HepG2 (cell line): ENCODE measurements around the gene PHF2. TPM values are rescaled to one million over a fixed set of nuclear protein-coding genes. Genes with fewer than 3 reads are reported as not detected.

Source experiments
- ATAC-seq: fragments of 200-7000 bp; cut with Tn5 transposase; 3 replicates; pipeline ENCODE4 v1.9.1; 2020; ENCODE audit warnings: mild to moderate bottlenecking, moderate library complexity
- BruUV-seq: library from RNA; stranded (reverse); fragments of 400-500 nt; replicated peaks from 2 replicates; lab custom pipeline; 2021; lab: Mats Ljungman, UMichigan
- CTCF ChIA-PET: fragments of 300-600 bp; formaldehyde crosslinking; extraction: SDS; loops from one replicate; lab custom pipeline; 2021; ENCODE audit warnings: low total read pairs, inconsistent platforms, low intra/inter-chr PET ratio; lab: Yijun Ruan, JAX
- POLR2A ChIA-PET: fragments of 350-600 bp; sonication (Branson Sonifier 250); formaldehyde crosslinking; loops from one replicate; lab custom pipeline; 2020; ENCODE audit warnings: antibody characterized with exemption, inconsistent platforms; lab: Yijun Ruan, JAX
- DNase-seq: peaks from one replicate; pipeline ENCODE4 v3.0.0-alpha.2; 2015; ENCODE audit warnings: low spot score
- FAIRE-seq: peaks from 3 replicates; lab custom pipeline; 2011; peaks lifted over from hg19 to GRCh38; lab: Jason Lieb, UNC
- H2AFZ ChIP-seq: one replicate; pipeline ENCODE4 v1.6.1; 2011; ENCODE audit warnings: low read length, inconsistent platforms
- H3K27ac ChIP-seq: fragments of 300-600 bp; 3 replicates; pipeline ENCODE4 v1.8.0; 2011; ENCODE audit warnings: mixed run types, mild to moderate bottlenecking, mixed read lengths, low read length, inconsistent platforms; ENCODE audit not compliant: insufficient read depth; ENCODE audit errors: extremely low read length
- H3K27me3 ChIP-seq, 2 experiments: fragments of 200-600 bp in 1 of 2; 2 replicates in 1 of 2; 3 replicates in 1 of 2; pipeline versions ENCODE4 v1.6.0 to v1.8.0; 2011; ENCODE audit warnings: low read length in 2 of 2, mild to moderate bottlenecking in 2 of 2, moderate library complexity in 2 of 2, inconsistent platforms in 1 of 2; ENCODE audit not compliant: insufficient read depth in 2 of 2, control insufficient read depth in 1 of 2
- H3K36me3 ChIP-seq, 2 experiments: fragments of 200-600 bp in 1 of 2; replicated peaks in 1 of 2; 2 replicates in 1 of 2; 3 replicates in 1 of 2; pipeline versions ENCODE4 v1.5.1 to v1.8.0; 2011; ENCODE audit warnings: low read length in 2 of 2, inconsistent platforms in 1 of 2; ENCODE audit not compliant: insufficient read depth in 2 of 2, control insufficient read depth in 1 of 2
- H3K4me1 ChIP-seq: 2 replicates; pipeline ENCODE4 v1.5.1; 2012; ENCODE audit warnings: low read length, inconsistent platforms; ENCODE audit not compliant: insufficient read depth
- H3K4me2 ChIP-seq: 2 replicates; pipeline ENCODE4 v1.6.0; 2011; ENCODE audit warnings: low read depth, low read length, inconsistent platforms
- H3K4me3 ChIP-seq, 3 experiments: fragments of 200-600 bp in 1 of 3; sonication (generic), shearing (Covaris generic) in 1 of 3; replicated peaks in 1 of 3; 2 replicates each; pipeline ENCODE4 v1.5.1; 2011 to 2016; ENCODE audit warnings: low read length in 3 of 3, inconsistent platforms in 2 of 3, low read depth in 2 of 3, mild to moderate bottlenecking in 2 of 3, control low read depth in 1 of 3, mixed read lengths in 1 of 3; ENCODE audit not compliant: insufficient read depth in 1 of 3
- H3K79me2 ChIP-seq: one replicate; pipeline ENCODE4 v1.6.1; 2011; ENCODE audit warnings: low read length, inconsistent platforms; ENCODE audit not compliant: insufficient read depth
- H3K9ac ChIP-seq: 2 replicates; pipeline ENCODE4 v1.6.0; 2011; ENCODE audit warnings: mild to moderate bottlenecking, low read depth, low read length, inconsistent platforms; ENCODE audit not compliant: insufficient read depth
- H3K9me3 ChIP-seq: 2 replicates; pipeline ENCODE4 v1.5.1; 2012; ENCODE audit warnings: mild to moderate bottlenecking, low read length
- H4K20me1 ChIP-seq: 2 replicates; pipeline ENCODE4 v1.6.0; 2011; ENCODE audit warnings: inconsistent platforms, mild to moderate bottlenecking, low read length, moderate library complexity; ENCODE audit not compliant: insufficient read depth
- AFF4 ChIP-seq: sonication (generic); formaldehyde crosslinking; IDR thresholded peaks from 2 replicates; pipeline ENCODE4 v1.4.0; 2020; ENCODE audit warnings: missing genetic modification reagents
- HCFC1 ChIP-seq: fragments of 150-350 bp; IDR thresholded peaks from 2 replicates; pipeline ENCODE4 v1.6.1; 2014; ENCODE audit warnings: low read depth, low read length
- MED1 ChIP-seq: sonication (generic); formaldehyde crosslinking; IDR thresholded peaks from 2 replicates; pipeline ENCODE4 v1.4.0; 2020; ENCODE audit warnings: missing genetic modification reagents
- MED13 ChIP-seq: sonication (generic); formaldehyde crosslinking; IDR thresholded peaks from 2 replicates; pipeline ENCODE4 v1.5.0; 2020; ENCODE audit warnings: missing genetic modification reagents
- PAF1 ChIP-seq: IDR thresholded peaks from 2 replicates; pipeline ENCODE4 v1.6.1; 2016; ENCODE audit warnings: missing genetic modification reagents, missing compliant biosample characterization
- RFXANK ChIP-seq: IDR thresholded peaks from 2 replicates; pipeline ENCODE4 v1.6.1; 2016
- TCF7L2 ChIP-seq: IDR thresholded peaks from 2 replicates; pipeline ENCODE4 v1.6.1; 2011; ENCODE audit warnings: mild to moderate bottlenecking, low read depth, low read length, moderate library complexity
- TRIM24 ChIP-seq: sonication (generic); formaldehyde crosslinking; IDR thresholded peaks from 2 replicates; pipeline ENCODE4 v1.8.0; 2022; ENCODE audit warnings: mild to moderate bottlenecking, missing genetic modification reagents
- ZNF350 ChIP-seq: sonication (generic); formaldehyde crosslinking; IDR thresholded peaks from 2 replicates; pipeline ENCODE4 v1.4.0; 2020; ENCODE audit warnings: mild to moderate bottlenecking, low read depth, missing genetic modification reagents, borderline replicate concordance
- ZNF446 ChIP-seq: sonication (generic); formaldehyde crosslinking; IDR thresholded peaks from 2 replicates; pipeline ENCODE4 v1.5.0; 2020; ENCODE audit warnings: mild to moderate bottlenecking, missing genetic modification reagents
- ZNF501 ChIP-seq: sonication (generic); formaldehyde crosslinking; IDR thresholded peaks from 2 replicates; pipeline ENCODE4 v1.5.1; 2020; ENCODE audit warnings: mild to moderate bottlenecking, moderate library complexity, missing genetic modification reagents
- ZNF552 ChIP-seq: sonication (generic); formaldehyde crosslinking; IDR thresholded peaks from 2 replicates; pipeline ENCODE4 v1.9.0; 2022; ENCODE audit warnings: missing genetic modification reagents, mild to moderate bottlenecking, borderline replicate concordance
- WGBS: methylation state at CpG from one replicate; pipeline ENCODE4 v1.1.6; 2017; ENCODE audit warnings: low lambda C conversion rate; 5-methylcytosine and 5-hydroxymethylcytosine counted together
- in situ Hi-C: cut with HindIII; loops from 2 replicates; pipeline ENCODE4 v1.10.0; 2017; ENCODE audit warnings: low pct_unique_long_range_greater_than_20kb; ENCODE audit not compliant: extremely low pct_ligation_motif_present
- intact Hi-C: fragments of 100-400 bp; cut with micrococcal nuclease; formaldehyde crosslinking; loops from one replicate; pipeline ENCODE4 v1.10.0; 2022; ENCODE audit not compliant: unreplicated experiment
- polyA plus RNA-seq, 8 experiments: library from polyadenylated mRNA; depleted of rRNA in 3 of 8; stranded (reverse) in 7 of 8; unstranded in 1 of 8; fragments of >200 nt; fragmentation: Illumina TruSeq in 4 of 8; extraction: Trizol in 4 of 8; gene quantifications; 2 replicates each; pipeline versions ENCODE4 v1.2.1 to v1.2.3, GENCODE V29; 2011 to 2016; ENCODE audit warnings: low read depth in 4 of 8, missing spikeins in 1 of 8, mixed read lengths in 1 of 8; ENCODE audit not compliant: insufficient read depth in 1 of 8
- total RNA-seq, 5 experiments: library from RNA; depleted of rRNA; stranded (reverse); fragments of >200 nt; fragmentation: Illumina TruSeq; extraction: Trizol; gene quantifications; 2 replicates each; pipeline ENCODE4 v1.2.3, GENCODE V29; 2016; ENCODE audit warnings: low read depth in 1 of 5

Gene PHF2
- total and polyA plus RNA-seq, 2 of the 13 experiments (the other 11 are each of a cell fraction or from before 2014, with no cell fraction given) = 6.6 to 9.1 TPM

- intact Hi-C loops (no loop called here), in situ Hi-C loops (no loop called here)
- no peak overlapping the region for H2AFZ ChIP-seq
- BruUV-seq = no TSS peak
- no peaks in the 10 kb centered on the region for H4K20me1 ChIP-seq
- no peak for DNase-seq
- no peak for ATAC-seq
- no peak overlapping the region for H3K4me2 ChIP-seq
- FAIRE-seq = no peak
- WGBS = 90% methylated on average over 5 of the region's 5 CpGs
- CTCF ChIA-PET = no interaction called here
- POLR2A ChIA-PET = no interaction called here
- H3K27me3 ChIP-seq = no peaks in the 10 kb centered on the region
- TF ChIP-seq MED1 (CRISPR knock-in tag) = no peak
- no peak for TF ChIP-seq HCFC1
- TF ChIP-seq TCF7L2 = no peak
- TF ChIP-seq ZNF501 (CRISPR knock-in tag) = no peak
- TF ChIP-seq RFXANK (CRISPR knock-in tag) = no peak
- no peak for TF ChIP-seq ZNF446 (CRISPR knock-in tag)
- TF ChIP-seq AFF4 (CRISPR knock-in tag) = no peak
- TF ChIP-seq TRIM24 (CRISPR knock-in tag) = no peak
- TF ChIP-seq ZNF350 (CRISPR knock-in tag) = no peak
- no peak for TF ChIP-seq PAF1
- TF ChIP-seq MED13 (CRISPR knock-in tag) = no peak
- no peak for TF ChIP-seq ZNF552 (CRISPR knock-in tag)
- no peak overlapping the region for H3K4me3 ChIP-seq
- 0 out of 2 replicates have a peak, but pooled peaks cover 1% of the 10 kb centered on the region for H3K9me3 ChIP-seq
- H3K4me1 ChIP-seq = no peaks in the 10 kb centered on the region
- H3K27ac ChIP-seq = no peak overlapping the region
- H3K36me3 ChIP-seq = peaks cover 11 to 25% of the 10 kb centered on the region in 2 experiments; a peak in 3 of 5 replicates
- no peak overlapping the region for H3K9ac ChIP-seq
- no peaks in the 10 kb centered on the region for H3K79me2 ChIP-seq
Observed at GRCh38 chr9:93642961-93643360, 66.6 kb downstream of the PHF2 start.
